ENCODE measurements around the gene MXD4.

MXD4 gene, protein sequence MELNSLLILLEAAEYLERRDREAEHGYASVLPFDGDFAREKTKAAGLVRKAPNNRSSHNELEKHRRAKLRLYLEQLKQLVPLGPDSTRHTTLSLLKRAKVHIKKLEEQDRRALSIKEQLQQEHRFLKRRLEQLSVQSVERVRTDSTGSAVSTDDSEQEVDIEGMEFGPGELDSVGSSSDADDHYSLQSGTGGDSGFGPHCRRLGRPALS

DNA sequence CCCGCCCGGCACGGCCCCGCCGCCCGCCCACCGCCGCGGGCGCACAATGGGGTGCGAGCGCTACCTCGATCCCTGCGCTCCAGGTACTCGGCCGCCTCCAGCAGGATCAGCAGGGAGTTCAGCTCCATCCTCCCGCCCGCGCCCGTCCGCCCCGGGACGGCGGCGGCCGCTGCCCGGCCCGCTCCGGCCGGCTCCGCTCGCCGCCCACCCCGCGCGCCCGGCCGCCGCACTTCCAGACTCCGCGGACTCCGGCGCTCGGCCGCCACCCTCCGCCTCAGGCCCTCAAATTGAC, at the start of gene MXD4:
Gene MXD4, minus strand, starts transcription at position 257 of the 292 bp plus-strand sequence. Its CDS starts 129 bp downstream, at position 128.
- Histone ChIP-seq H3K27me3 (ENCODE audit: insufficient read depth, low read length) (no peaks in the 10 kb centered on the region), H2AFZ (ENCODE audit: low read depth, low read length) (peak within 1 kb of the TSS; percentile 58), H3K36me3 (ENCODE audit: insufficient read depth, low read length) (peaks cover 27% of the 10 kb centered on the region), H3K4me3 (ENCODE audit: low read length) (peak within 1 kb of the TSS; percentile 71), H3K4me1 (ENCODE audit: insufficient read depth, low read length) (peaks cover 28% of the 10 kb centered on the region), H3K9me3 (ENCODE audit: low read length) (no peaks in the 10 kb centered on the region)

DNA sequence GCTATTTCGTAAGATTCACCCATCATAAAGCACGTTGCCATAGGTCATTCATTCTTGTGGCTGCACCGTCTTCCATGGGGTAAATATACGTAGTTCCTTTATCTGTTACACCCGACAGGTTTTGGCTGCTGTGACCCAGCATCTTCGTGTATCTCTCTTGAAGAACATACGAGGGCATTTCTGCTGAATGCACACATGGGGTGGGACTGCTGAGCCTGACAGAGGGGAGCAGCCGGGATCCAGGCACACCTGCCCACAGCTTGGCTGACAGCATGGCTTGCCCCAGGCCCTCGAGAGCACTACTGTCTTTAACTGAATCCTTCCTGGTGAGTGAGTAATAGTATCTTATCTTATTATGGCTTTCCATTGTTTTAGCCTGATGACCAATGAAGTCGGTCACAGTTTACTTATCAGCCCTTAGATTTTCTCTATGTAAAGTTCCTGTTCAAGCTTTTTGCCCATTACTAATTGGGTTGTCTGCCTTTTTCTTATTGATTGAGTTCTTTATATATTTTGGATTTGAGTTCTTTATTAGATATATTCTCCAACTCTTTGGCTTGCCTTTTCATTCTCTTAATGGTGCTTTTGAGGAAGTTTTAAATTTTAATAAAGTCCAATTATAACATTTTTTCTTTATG, 45.0 kb upstream of the MXD4 start:
- Histone ChIP-seq H3K27me3 (ENCODE audit: insufficient read depth, low read length) (no peaks in the 10 kb centered on the region), H2AFZ (ENCODE audit: low read depth, low read length) (no peak overlapping the region), H3K4me3 (ENCODE audit: low read length) (no peak overlapping the region), H3K9me3 (ENCODE audit: low read length) (peaks cover 9% of the 10 kb centered on the region), H3K4me1 (ENCODE audit: insufficient read depth, low read length) (no peaks in the 10 kb centered on the region), H3K36me3 (ENCODE audit: insufficient read depth, low read length) (no peaks in the 10 kb centered on the region)

DNA sequence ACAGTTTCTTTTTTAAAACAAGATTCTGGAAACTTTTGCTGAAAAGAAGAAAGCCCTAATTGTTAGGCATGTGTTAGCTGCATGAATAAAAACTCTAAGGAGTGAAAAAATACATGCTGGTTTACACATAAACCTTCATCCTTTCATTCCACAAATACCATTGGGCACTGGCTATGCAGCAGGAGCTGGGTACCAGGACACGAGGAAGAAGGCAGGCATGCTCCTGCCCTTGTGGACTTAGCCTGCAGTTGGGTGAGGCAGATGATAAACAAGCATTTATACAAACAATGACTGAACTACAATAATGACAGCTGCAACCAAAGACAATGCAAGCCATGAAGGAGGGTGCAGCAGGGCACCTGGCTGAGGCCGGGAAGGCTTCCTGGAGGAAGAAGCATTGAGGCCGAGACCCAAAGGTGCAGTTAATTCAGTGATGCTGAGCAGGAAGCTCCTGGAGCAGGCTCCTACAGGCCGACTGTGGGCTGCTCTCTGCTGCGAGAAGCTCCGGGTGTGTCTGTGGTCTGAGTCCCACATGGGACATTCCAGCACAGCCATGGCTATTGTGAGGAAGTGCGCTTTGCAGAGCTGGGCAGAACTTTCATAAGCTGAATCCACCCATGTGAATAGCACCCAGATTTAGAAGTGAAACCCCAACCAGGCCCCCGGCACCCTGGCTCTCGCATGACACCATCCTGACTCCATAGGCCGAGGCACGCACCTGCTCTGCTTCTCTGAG, 44.0 kb upstream of the MXD4 start:
- Histone ChIP-seq H3K36me3 (ENCODE audit: insufficient read depth, low read length) (no peaks in the 10 kb centered on the region), H3K9me3 (ENCODE audit: low read length) (peaks cover 9% of the 10 kb centered on the region), H2AFZ (ENCODE audit: low read depth, low read length) (no peak overlapping the region), H3K4me1 (ENCODE audit: insufficient read depth, low read length) (no peaks in the 10 kb centered on the region), H3K4me3 (ENCODE audit: low read length) (no peak overlapping the region), H3K27me3 (ENCODE audit: insufficient read depth, low read length) (no peaks in the 10 kb centered on the region)

DNA sequence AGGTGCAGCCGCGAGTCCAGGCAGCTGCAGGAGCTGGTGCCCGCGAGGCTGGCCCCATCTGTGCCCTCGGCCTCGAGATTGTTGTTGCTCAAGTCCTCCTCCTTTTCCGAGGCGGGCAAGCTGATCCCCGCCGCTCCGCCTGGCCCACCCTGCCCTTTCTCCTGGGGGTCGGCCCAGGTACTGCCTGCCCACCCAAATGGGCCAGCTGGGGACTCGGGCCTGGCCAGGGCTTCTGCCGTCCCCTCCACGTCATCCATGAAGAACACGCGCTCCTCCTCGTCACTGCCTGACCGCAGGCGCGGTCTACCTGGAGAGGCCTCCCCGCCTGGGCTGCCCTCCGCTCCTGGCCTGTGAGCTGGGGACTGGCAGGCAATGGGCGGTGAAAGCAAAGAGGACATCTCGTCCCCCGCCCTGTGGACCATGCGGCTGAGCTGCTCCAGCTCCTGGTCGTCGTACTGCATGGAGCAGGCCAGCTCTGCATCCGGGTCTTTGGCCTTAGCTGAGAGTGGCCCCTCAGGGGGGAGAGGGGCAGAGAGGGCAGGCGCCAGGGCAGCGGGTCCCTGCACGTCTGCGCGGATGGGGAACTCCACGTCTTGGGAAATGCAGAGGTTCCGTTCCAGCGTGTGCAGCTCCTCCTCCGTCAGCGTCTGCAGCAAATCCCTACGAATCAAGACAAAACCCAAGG, 43.1 kb upstream of the MXD4 start:
- no peak overlapping the region for H2AFZ ChIP-seq (ENCODE audit: low read depth, low read length)
- no peak overlapping the region for H3K4me3 ChIP-seq (ENCODE audit: low read length)
- H3K4me1 ChIP-seq (ENCODE audit: insufficient read depth, low read length), result no peaks in the 10 kb centered on the region
- peaks cover 9% of the 10 kb centered on the region for H3K9me3 ChIP-seq (ENCODE audit: low read length)
- H3K27me3 ChIP-seq (ENCODE audit: insufficient read depth, low read length), result no peaks in the 10 kb centered on the region
- H3K36me3 ChIP-seq (ENCODE audit: insufficient read depth, low read length), result no peaks in the 10 kb centered on the region

DNA sequence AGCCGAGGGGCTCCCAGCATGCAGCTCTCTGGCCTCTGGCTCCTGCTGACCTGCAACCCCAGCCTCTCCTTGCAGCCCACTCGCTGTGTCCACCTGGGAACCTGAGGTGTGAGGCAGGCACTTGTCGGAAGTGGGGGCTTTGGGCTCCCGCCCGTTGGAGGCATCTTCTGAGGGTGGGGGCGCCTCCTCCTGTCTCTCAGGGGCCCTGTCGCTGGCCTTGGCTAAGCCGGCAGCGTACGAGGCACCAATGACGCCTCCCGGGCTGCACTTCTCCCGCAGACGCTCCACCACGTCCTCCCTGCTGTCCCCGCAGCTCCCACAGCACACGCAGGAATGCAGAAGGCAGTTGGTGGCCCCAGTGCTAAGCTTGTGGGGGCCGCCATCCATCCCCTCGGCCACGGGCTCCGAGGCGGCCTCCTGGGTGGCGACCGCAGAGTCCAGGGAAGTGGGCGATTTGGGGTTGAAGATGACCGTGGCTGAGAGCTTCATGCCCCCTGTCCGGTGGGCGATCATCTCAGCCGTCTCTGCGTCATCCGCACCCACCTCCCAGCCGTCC, 42.5 kb upstream of the MXD4 start:
- H3K4me1 ChIP-seq (ENCODE audit: insufficient read depth, low read length), result no peaks in the 10 kb centered on the region
- no peak overlapping the region for H3K4me3 ChIP-seq (ENCODE audit: low read length)
- no peak overlapping the region for H2AFZ ChIP-seq (ENCODE audit: low read depth, low read length)
- no peaks in the 10 kb centered on the region for H3K36me3 ChIP-seq (ENCODE audit: insufficient read depth, low read length)
- peaks cover 9% of the 10 kb centered on the region for H3K9me3 ChIP-seq (ENCODE audit: low read length)
- H3K27me3 ChIP-seq (ENCODE audit: insufficient read depth, low read length), result no peaks in the 10 kb centered on the region

DNA sequence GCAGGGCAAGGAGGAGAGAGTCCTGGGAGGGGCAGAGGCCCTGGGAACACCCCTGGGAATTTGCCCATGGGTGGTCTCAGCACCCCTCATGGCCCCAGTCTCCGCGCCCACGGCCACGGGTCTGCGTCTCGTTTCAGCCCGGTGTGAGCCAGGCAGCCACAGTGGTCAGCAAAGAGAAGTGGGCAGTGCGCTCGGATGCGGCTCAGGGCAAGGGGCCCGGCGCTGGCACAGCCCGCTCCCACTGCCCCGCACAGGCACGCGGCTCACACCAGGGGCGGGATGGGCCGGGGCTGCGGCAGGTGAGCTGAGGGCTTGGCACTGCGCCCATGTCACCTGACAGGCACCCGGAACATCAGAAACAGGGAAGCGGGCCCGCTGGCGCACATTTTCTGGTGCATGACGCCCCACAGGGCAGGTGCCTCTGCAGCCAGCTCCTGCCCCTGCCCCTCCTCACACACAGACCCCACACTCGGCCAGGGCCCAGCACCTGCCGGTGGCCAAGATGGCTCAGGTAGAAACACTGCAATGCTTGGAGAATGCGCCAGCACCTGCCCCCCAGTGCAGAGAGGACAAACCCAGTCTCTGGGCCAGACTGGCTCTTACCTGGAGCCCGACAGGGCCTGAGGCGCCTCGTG, 41.9 kb upstream of the MXD4 start:
- H3K4me3 ChIP-seq (ENCODE audit: low read length), result no peak overlapping the region

DNA sequence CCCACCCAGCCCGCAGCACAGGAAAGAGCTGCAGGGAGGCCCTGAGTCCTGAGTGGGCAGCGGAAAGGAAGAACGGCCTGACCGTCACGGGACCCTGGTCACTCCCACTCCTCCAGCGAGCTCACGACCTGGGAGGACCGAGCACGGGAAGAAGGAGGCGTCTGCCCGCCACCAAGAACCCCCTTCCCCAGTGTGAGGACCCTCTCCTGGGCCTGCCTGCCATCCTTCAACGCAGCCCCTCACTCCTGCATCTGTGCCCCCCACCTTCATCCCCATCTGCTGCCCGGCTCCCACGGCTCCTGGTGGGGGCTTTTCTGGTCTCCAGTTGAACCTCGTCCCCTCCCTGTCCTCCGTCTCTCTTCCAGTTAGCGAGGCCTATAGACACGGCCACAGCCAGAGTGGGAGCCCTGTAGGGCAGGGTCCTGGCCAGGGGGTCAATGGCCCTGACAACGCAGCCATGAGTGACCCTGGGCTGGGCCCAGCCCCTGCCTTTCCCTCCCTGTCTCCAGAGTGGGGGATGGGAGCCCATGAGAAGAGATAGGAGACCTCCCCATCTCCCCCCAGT, 41.3 kb upstream of the MXD4 start:
- Histone ChIP-seq H3K4me3 (ENCODE audit: low read length) (no peak overlapping the region), H2AFZ (ENCODE audit: low read depth, low read length) (no peak overlapping the region), H3K9me3 (ENCODE audit: low read length) (peaks cover 9% of the 10 kb centered on the region), H3K27me3 (ENCODE audit: insufficient read depth, low read length) (peaks cover 2% of the 10 kb centered on the region), H3K4me1 (ENCODE audit: insufficient read depth, low read length) (no peaks in the 10 kb centered on the region), H3K36me3 (ENCODE audit: insufficient read depth, low read length) (no peaks in the 10 kb centered on the region)

More for the DNA sequence above, 41.9 kb upstream of the MXD4 start:
- Histone ChIP-seq H3K4me1 (ENCODE audit: insufficient read depth, low read length) (no peaks in the 10 kb centered on the region), H3K27me3 (ENCODE audit: insufficient read depth, low read length) (no peaks in the 10 kb centered on the region), H2AFZ (ENCODE audit: low read depth, low read length) (no peak overlapping the region), H3K9me3 (ENCODE audit: low read length) (peaks cover 9% of the 10 kb centered on the region), H3K36me3 (ENCODE audit: insufficient read depth, low read length) (no peaks in the 10 kb centered on the region)

DNA sequence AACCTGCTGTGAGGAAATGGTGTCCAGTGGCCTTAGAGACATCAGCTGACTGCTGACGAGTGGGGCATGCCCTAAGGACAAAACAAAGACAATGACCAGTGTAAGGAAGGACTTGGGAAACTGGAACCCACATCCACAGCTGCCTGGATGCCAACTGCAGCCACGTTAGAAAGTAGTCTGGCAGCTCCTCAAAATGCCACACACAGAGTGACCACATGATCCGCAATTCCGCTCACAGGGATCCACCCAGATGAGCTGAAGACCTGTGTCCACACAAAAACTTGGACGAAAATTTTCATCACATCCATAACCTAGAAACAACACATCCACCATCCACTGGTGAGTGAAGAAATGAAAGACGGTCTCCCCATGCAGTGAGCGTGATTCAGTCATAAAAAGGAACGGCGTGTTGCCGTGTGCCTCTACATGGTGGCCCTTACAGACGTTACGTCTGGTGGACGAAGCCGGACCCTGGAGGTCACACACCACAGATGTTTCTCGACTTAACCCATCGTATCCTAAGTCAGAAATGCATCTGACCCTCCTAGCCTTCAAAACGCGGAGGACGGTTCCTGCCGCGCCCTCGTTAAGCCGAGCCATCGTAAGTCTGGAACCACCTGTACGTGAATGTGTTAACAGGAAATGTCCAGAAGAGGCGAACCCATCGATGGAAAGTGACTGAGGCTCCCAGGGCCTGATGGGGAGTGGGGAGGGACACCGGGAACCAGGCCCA, 40.6 kb upstream of the MXD4 start:
- Histone ChIP-seq H3K4me3 (ENCODE audit: low read length) (no peak overlapping the region), H3K9me3 (ENCODE audit: low read length) (peaks cover 9% of the 10 kb centered on the region), H2AFZ (ENCODE audit: low read depth, low read length) (no peak overlapping the region), H3K4me1 (ENCODE audit: insufficient read depth, low read length) (no peaks in the 10 kb centered on the region), H3K36me3 (ENCODE audit: insufficient read depth, low read length) (no peaks in the 10 kb centered on the region), H3K27me3 (ENCODE audit: insufficient read depth, low read length) (peaks cover 2% of the 10 kb centered on the region)

DNA sequence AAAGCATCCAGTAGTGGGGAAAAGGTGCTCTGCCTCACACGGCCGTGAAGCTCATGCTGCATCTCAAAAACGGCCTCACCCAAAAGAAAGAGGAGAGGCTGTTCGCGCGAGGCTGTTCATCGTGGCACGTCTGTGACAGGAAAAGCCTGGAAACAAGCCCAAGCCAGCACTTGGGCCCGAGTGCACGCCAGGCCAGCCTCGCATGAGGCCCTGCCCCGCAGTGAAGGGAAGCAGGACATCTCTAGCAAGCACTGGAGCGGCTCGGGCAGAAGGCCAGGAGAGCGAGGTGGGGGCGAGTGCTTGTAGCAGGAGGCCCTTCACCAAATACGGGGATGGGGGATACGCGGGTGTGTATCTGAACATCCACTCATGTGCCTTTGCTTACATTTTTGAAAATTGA, 39.9 kb upstream of the MXD4 start:
- Histone ChIP-seq H3K9me3 (ENCODE audit: low read length) (peaks cover 8% of the 10 kb centered on the region), H3K4me3 (ENCODE audit: low read length) (no peak overlapping the region), H2AFZ (ENCODE audit: low read depth, low read length) (no peak overlapping the region), H3K4me1 (ENCODE audit: insufficient read depth, low read length) (no peaks in the 10 kb centered on the region), H3K27me3 (ENCODE audit: insufficient read depth, low read length) (peaks cover 2% of the 10 kb centered on the region), H3K36me3 (ENCODE audit: insufficient read depth, low read length) (no peaks in the 10 kb centered on the region)

DNA sequence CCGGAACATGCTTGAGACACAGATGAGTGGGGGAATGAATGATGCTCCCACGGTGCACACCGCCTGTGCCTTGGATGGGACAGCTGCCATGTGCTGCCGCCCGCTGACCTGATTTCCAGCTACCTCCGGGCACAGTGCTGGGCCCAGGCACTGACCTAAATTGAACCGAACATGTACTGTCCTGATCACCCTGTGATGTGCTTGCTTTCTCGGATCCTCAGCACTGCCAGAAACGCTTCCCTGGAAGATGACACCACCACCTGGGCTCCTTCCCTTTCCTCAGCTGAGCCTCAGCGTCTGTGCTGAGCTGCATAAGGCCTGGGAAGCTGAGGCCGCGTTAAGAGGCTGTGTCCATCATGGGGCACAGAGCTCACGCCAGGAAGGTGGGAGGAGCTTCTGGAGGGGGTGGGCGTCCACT, 39.3 kb upstream of the MXD4 start:
- Histone ChIP-seq H3K4me1 (ENCODE audit: insufficient read depth, low read length) (no peaks in the 10 kb centered on the region), H3K9me3 (ENCODE audit: low read length) (peaks cover 7% of the 10 kb centered on the region), H3K4me3 (ENCODE audit: low read length) (no peak overlapping the region), H3K36me3 (ENCODE audit: insufficient read depth, low read length) (no peaks in the 10 kb centered on the region), H2AFZ (ENCODE audit: low read depth, low read length) (no peak overlapping the region), H3K27me3 (ENCODE audit: insufficient read depth, low read length) (peaks cover 3% of the 10 kb centered on the region)

DNA sequence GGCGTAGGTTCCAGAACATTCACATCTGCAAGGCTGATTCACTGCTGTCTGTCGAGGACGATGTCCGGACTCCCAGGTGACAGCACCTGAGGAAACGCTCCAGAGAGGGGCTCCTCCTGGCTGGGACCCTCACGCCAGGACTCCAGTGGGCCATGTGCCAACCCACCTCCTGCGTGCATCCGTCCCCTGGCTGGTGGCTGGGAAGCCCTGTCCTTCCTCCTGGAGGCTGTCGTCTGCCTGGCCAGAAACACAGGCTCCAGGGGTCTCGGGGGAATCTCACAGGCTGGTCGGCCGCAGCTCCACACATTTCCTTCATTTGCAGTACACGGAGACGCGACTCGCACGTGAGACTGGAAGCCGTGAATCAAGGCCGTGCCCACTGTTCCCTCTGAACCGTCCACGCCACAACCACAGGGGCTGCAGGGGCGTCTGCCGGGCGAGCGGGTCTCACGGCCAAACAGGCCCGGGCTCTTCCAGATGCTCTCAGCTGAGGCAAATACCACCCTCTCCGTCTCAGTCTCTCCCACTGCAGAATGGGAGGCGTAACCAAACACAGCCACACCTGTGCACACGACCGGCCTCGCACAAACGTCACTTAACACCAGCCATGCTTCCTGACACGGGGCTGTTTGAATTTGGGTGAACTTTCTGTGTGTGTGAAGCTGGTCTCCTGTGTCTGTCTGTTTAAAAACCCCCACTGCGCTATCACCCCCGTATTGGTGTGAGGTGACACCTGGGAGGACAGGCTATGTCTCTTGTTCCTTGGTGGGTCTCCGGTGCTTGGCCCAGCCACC, 38.7 kb upstream of the MXD4 start:
- Histone ChIP-seq H3K36me3 (ENCODE audit: insufficient read depth, low read length) (no peaks in the 10 kb centered on the region), H3K4me1 (ENCODE audit: insufficient read depth, low read length) (no peaks in the 10 kb centered on the region), H2AFZ (ENCODE audit: low read depth, low read length) (no peak overlapping the region), H3K27me3 (ENCODE audit: insufficient read depth, low read length) (peaks cover 7% of the 10 kb centered on the region), H3K9me3 (ENCODE audit: low read length) (peaks cover 7% of the 10 kb centered on the region), H3K4me3 (ENCODE audit: low read length) (no peak overlapping the region)
